Mammary epithelial cell (primary cell): ENCODE data around the gene CENPQ.

Source experiments
- CTCF ChIP-seq, 2 donors: IDR thresholded peaks in 1 of 2; conservative IDR thresholded peaks in 1 of 2; 2 replicates each; pipeline ENCODE4 v1.5.1; 2011 to 2012; ENCODE audit warnings: inconsistent platforms in 2 of 2, low read length in 2 of 2, mild to moderate bottlenecking in 2 of 2, control low read depth in 1 of 2, low read depth in 1 of 2; ENCODE audit not compliant: insufficient read depth in 1 of 2; ENCODE audit errors: extremely low read depth in 1 of 2
- EZH2 ChIP-seq: IDR thresholded peaks from 2 replicates; pipeline ENCODE4 v1.6.1; 2012; ENCODE audit warnings: low read length, inconsistent platforms, borderline replicate concordance

- TF ChIP-seq CTCF (conservative IDR thresholded peaks at IDR 0.05 in 1 of 2, IDR thresholded peaks at IDR 0.05 in 1 of 2; ENCODE audit: extremely low read depth in 1 of 2, insufficient read depth in 1 of 2, low read depth in 1 of 2, low read length in 2 of 2) (no peak), EZH2 (no peak)
Measured at GRCh38 chr6:49519660-49520059, 56.5 kb downstream of the CENPQ start.
